HEK293T (cell line): Measurements from ENCODE around the gene AFF1.

Source experiments
- ARNT ChIP-seq: fragments of 450-650 bp; IDR thresholded peaks from 2 replicates; pipeline ENCODE4 v1.6.1; 2017; ENCODE audit warnings: mild to moderate bottlenecking
- BHLHE40 ChIP-seq: fragments of 450-650 bp; IDR thresholded peaks from 2 replicates; pipeline ENCODE4 v1.6.1; 2016; ENCODE audit warnings: mild to moderate bottlenecking, moderate library complexity, borderline replicate concordance
- ELF4 ChIP-seq: fragments of 450-650 bp; IDR thresholded peaks from 2 replicates; pipeline ENCODE4 v1.6.1; 2017; ENCODE audit warnings: antibody characterized with exemption
- FOXK2 ChIP-seq: fragments of 450-650 bp; IDR thresholded peaks from 2 replicates; pipeline ENCODE4 v1.6.1; 2016; ENCODE audit warnings: mild to moderate bottlenecking
- FOXM1 ChIP-seq: fragments of 450-650 bp; IDR thresholded peaks from 2 replicates; pipeline ENCODE4 v1.6.1; 2017; ENCODE audit warnings: mild to moderate bottlenecking, borderline replicate concordance
- HDGF ChIP-seq: fragments of 450-650 bp; IDR thresholded peaks from 2 replicates; pipeline ENCODE4 v1.6.1; 2017; ENCODE audit warnings: antibody characterized with exemption, borderline replicate concordance
- L3MBTL2 ChIP-seq: fragments of 450-650 bp; conservative IDR thresholded peaks from 2 replicates; pipeline ENCODE4 v1.6.1; 2016; ENCODE audit warnings: mild to moderate bottlenecking
- SUZ12 ChIP-seq: fragments of 450-650 bp; IDR thresholded peaks from 2 replicates; pipeline ENCODE4 v1.6.1; 2016; ENCODE audit warnings: mild to moderate bottlenecking
- ZNF384 ChIP-seq: fragments of 450-650 bp; IDR thresholded peaks from 2 replicates; pipeline ENCODE4 v1.6.1; 2016
- TF ChIP-seq, protein P1 (sequence below): fragments of 450-650 bp; IDR thresholded peaks from 2 replicates; pipeline ENCODE4 v1.6.1; 2016

DNA sequence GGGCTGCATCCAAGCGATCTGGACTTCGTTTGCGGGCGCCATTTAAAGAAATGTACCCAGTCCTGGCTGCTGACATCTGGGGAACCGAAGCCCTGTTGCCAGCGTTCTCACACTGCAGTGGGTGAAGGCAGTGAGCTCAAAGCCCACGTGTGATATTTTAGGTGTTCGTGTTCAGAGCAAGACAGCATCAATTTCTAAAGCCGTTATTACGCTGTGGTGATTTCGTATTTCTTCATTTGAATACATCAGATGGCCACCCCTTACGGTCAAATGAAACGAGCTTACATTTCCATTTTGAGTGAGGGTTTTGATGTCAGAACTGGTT, 42.2 kb upstream of the AFF1 start:
- TF ChIP-seq, protein P1, sequence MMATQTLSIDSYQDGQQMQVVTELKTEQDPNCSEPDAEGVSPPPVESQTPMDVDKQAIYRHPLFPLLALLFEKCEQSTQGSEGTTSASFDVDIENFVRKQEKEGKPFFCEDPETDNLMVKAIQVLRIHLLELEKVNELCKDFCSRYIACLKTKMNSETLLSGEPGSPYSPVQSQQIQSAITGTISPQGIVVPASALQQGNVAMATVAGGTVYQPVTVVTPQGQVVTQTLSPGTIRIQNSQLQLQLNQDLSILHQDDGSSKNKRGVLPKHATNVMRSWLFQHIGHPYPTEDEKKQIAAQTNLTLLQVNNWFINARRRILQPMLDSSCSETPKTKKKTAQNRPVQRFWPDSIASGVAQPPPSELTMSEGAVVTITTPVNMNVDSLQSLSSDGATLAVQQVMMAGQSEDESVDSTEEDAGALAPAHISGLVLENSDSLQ: no peak
- TF ChIP-seq FOXM1 (no peak), BHLHE40 (no peak), FOXK2 (no peak), ARNT (no peak), L3MBTL2 (no peak; the same call in 1 of the 2 replicates), HDGF (no peak), SUZ12 (no peak), ELF4 (no peak), ZNF384 (no peak)
